ENCODE results near the gene JAKMIP2.

- TF ChIP-seq RAD21 (IDR thresholded peaks at IDR 0.05; ENCODE audit: low read depth): no peak
- TF ChIP-seq TAF1 (IDR thresholded peaks at IDR 0.05; ENCODE audit: low read depth): no peak
- no peak for TF ChIP-seq REST (IDR thresholded peaks at IDR 0.05; ENCODE audit: low read depth)
- TF ChIP-seq ZBTB7A (IDR thresholded peaks at IDR 0.05; ENCODE audit: low read depth): no peak
- no peak for TF ChIP-seq FOXM1 (IDR thresholded peaks at IDR 0.05; ENCODE audit: borderline replicate concordance, low read depth)
- no peak for TF ChIP-seq YY1 (IDR thresholded peaks at IDR 0.05; ENCODE audit: low read depth)
- TF ChIP-seq MAX (IDR thresholded peaks at IDR 0.05): no peak
- TF ChIP-seq TCF12 (IDR thresholded peaks at IDR 0.05; ENCODE audit: low read depth): no peak
- TF ChIP-seq EP300 (IDR thresholded peaks at IDR 0.05; ENCODE audit: borderline replicate concordance): no peak
Measured at GRCh38 chr5:147619281-147619878, 163.1 kb downstream of the JAKMIP2 start.

Measured in Ishikawa (cell line).